ENCODE data around the gene ZNF211. TPM values are rescaled to one million over a fixed set of nuclear protein-coding genes. Genes with fewer than 3 reads are reported as not detected.

ZNF211 gene
- total RNA-seq, 2 donors from 2014 or later: 8.4 to 14.0 TPM

GRCh38 chr19:57675881-57676280, 42.9 kb downstream of the ZNF211 start:
- Mint-ChIP-seq H3K27ac (no peak overlapping the region), H3K4me3 (no peak overlapping the region), H3K9me3 (no peaks in the 10 kb centered on the region), H3K27me3 (peaks cover 9% of the 10 kb centered on the region), H3K4me1 (no peaks in the 10 kb centered on the region), H3K36me3 (ENCODE audit: low read depth) (no peaks in the 10 kb centered on the region)
- no peak for ATAC-seq (replicated peaks)

GRCh38 chr19:57682226-57682766, 49.3 kb downstream of the ZNF211 start:
- peak overlapping the region; percentile 89 for H3K27ac Mint-ChIP-seq
- H3K27me3 Mint-ChIP-seq: peaks cover under 1% of the 10 kb centered on the region
- peaks cover 58% of the 10 kb centered on the region for H3K36me3 Mint-ChIP-seq (ENCODE audit: low read depth)
- peaks cover 30% of the 10 kb centered on the region for H3K4me1 Mint-ChIP-seq
- peak overlapping the region; percentile 93 for H3K4me3 Mint-ChIP-seq
- no peak for ATAC-seq (replicated peaks)
- peaks cover 45% of the 10 kb centered on the region for H3K9me3 Mint-ChIP-seq

DNA sequence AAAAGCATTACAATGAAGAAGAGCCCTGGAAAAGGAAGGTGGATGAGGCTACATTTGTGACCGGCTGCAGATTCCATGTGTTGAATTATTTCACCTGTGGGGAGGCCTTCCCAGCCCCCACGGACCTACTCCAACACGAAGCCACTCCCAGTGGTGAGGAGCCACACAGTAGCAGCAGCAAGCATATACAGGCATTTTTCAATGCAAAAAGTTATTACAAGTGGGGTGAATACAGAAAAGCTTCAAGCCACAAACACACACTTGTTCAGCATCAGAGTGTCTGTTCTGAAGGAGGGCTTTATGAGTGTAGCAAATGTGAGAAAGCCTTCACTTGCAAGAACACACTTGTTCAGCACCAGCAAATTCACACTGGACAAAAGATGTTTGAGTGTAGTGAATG, 53.8 kb downstream of the ZNF211 start:
- no peaks in the 10 kb centered on the region for H3K27me3 Mint-ChIP-seq
- peaks cover 30% of the 10 kb centered on the region for H3K4me1 Mint-ChIP-seq
- H3K4me3 Mint-ChIP-seq: no peak overlapping the region
- no peak overlapping the region for H3K27ac Mint-ChIP-seq
- peaks cover 86% of the 10 kb centered on the region for H3K36me3 Mint-ChIP-seq (ENCODE audit: low read depth)
- no peak for ATAC-seq (replicated peaks)
- H3K9me3 Mint-ChIP-seq: peaks cover 58% of the 10 kb centered on the region

DNA sequence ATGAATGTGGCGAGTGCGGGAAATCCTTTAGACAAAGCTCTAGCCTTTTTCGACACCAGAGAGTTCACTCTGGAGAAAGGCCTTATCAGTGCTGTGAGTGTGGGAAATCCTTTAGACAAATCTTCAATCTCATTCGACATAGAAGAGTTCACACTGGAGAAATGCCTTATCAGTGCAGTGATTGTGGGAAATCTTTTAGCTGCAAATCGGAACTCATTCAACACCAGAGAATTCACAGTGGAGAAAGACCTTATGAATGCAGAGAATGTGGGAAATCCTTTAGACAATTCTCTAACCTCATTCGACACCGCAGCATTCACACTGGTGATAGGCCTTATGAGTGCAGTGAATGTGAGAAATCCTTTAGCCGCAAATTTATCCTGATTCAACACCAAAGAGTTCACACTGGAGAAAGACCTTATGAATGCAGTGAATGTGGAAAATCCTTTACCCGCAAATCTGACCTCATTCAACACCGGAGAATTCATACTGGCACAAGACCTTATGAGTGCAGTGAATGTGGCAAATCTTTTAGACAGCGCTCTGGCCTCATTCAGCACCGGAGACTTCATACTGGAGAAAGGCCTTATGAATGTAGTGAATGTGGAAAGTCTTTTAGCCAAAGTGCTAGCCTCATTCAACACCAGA, 54.5 kb downstream of the ZNF211 start:
- no peak overlapping the region for H3K4me3 Mint-ChIP-seq
- no peak for ATAC-seq (replicated peaks)
- H3K4me1 Mint-ChIP-seq: peaks cover 27% of the 10 kb centered on the region
- H3K36me3 Mint-ChIP-seq (ENCODE audit: low read depth): peaks cover 79% of the 10 kb centered on the region
- H3K9me3 Mint-ChIP-seq: peaks cover 55% of the 10 kb centered on the region
- H3K27ac Mint-ChIP-seq: no peak overlapping the region
- H3K27me3 Mint-ChIP-seq: no peaks in the 10 kb centered on the region

DNA sequence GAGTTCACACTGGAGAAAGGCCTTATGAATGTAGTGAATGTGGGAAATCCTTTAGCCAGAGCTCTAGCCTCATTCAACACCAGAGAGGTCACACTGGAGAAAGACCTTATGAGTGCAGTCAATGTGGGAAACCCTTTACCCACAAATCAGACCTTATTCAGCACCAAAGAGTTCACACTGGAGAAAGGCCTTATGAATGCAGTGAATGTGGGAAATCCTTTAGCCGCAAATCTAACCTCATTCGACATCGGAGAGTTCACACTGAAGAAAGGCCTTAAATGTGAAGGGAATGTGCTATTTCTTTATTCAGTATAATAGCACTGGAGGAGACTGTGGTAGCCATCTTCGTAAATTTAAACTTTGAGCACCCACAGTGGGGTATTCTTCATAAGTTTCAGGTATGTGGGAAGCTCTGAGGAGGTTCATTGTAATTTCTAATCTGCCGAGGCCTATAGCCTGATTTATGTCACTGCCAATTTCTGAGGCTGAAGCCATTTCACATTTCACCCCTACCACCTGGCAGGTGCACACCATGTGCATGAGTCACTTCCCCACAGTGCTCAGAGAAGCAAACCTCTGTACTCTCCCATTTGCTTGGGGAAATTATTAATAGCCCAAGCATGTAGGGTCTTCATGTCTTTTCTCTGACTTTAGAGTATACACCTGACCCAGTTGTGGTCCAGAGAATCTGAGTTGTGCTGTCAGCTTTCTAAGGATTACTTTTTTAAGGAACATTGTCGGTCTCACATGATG, 55.2 kb downstream of the ZNF211 start:
- H3K9me3 Mint-ChIP-seq: peaks cover 48% of the 10 kb centered on the region
- H3K4me3 Mint-ChIP-seq: no peak overlapping the region
- H3K27ac Mint-ChIP-seq: no peak overlapping the region
- ATAC-seq (replicated peaks): no peak
- H3K36me3 Mint-ChIP-seq (ENCODE audit: low read depth): peaks cover 72% of the 10 kb centered on the region
- peaks cover 20% of the 10 kb centered on the region for H3K4me1 Mint-ChIP-seq
- H3K27me3 Mint-ChIP-seq: no peaks in the 10 kb centered on the region

GRCh38 chr19:57689750-57690149, 56.8 kb downstream of the ZNF211 start:
- H3K9me3 Mint-ChIP-seq: peaks cover 42% of the 10 kb centered on the region
- ATAC-seq (replicated peaks): no peak
- H3K4me1 Mint-ChIP-seq: peaks cover 4% of the 10 kb centered on the region

More at GRCh38 chr19:57689750-57690149, 56.8 kb downstream of the ZNF211 start:
- peaks cover 63% of the 10 kb centered on the region for H3K36me3 Mint-ChIP-seq (ENCODE audit: low read depth)
- H3K4me3 Mint-ChIP-seq: no peak overlapping the region
- no peak overlapping the region for H3K27ac Mint-ChIP-seq
- no peaks in the 10 kb centered on the region for H3K27me3 Mint-ChIP-seq

Other genes with a start within 250 kb of the ZNF211 start
- 10 to 100 TPM; 19.4 to 48.5 TPM for gene ZNF548, start 243.3 kb upstream of the ZNF211 start, total RNA-seq
- 10 to 100 TPM in 1 of 2 donors, 1 to 10 TPM in 1; 8.3 to 12.0 TPM for gene ZNF17, start 222.0 kb upstream of the ZNF211 start, total RNA-seq
- 10 to 100 TPM; 13.8 to 15.0 TPM for gene ZNF749, start 197.8 kb upstream of the ZNF211 start, total RNA-seq
- under 1 TPM in 1 of 2 donors, not detected in 1; 0.37 TPM for gene VN1R1, start 176.0 kb upstream of the ZNF211 start, total RNA-seq
- 1 to 10 TPM; 2.8 to 4.5 TPM for gene ZNF772, start 155.6 kb upstream of the ZNF211 start, total RNA-seq
- 1 to 10 TPM; 4.7 to 8.5 TPM for gene ZNF419, start 145.4 kb upstream of the ZNF211 start, total RNA-seq
- gene ZNF773, start 133.2 kb upstream of the ZNF211 start, total RNA-seq: 1 to 10 TPM; 3.8 to 6.2 TPM
- 1 to 10 TPM; 3.2 to 4.9 TPM for gene ZNF549, start 105.8 kb upstream of the ZNF211 start, total RNA-seq
- 1 to 10 TPM; 8.9 to 10.0 TPM for gene ZNF550, start 73.3 kb upstream of the ZNF211 start, total RNA-seq
- 1 to 10 TPM; 2.2 to 2.4 TPM for gene ZNF416, start 54.3 kb upstream of the ZNF211 start, total RNA-seq
- 1 to 10 TPM; 2.5 to 3.2 TPM for gene ZIK1, start 49.0 kb upstream of the ZNF211 start, total RNA-seq
- 1 to 10 TPM; 6.0 to 9.9 TPM for gene ZNF530, start 33.3 kb upstream of the ZNF211 start, total RNA-seq
- 10 to 100 TPM in 1 of 2 donors, 1 to 10 TPM in 1; 5.7 to 11.2 TPM for gene ZNF134, start 18.9 kb upstream of the ZNF211 start, total RNA-seq
- not detected for gene ZSCAN4, start 35.8 kb downstream of the ZNF211 start, total RNA-seq
- 10 to 100 TPM in 1 of 2 donors, 1 to 10 TPM in 1; 7.1 to 10.8 TPM for gene ZNF551, start 48.8 kb downstream of the ZNF211 start, total RNA-seq
- gene ZNF154, start 76.0 kb downstream of the ZNF211 start, total RNA-seq: 1 to 10 TPM in 1 of 2 donors, under 1 TPM in 1; 0.35 to 5.6 TPM
- gene ZNF671, start 94.5 kb downstream of the ZNF211 start, total RNA-seq: 10 to 100 TPM in 1 of 2 donors, 1 to 10 TPM in 1; 5.9 to 11.5 TPM
- 10 to 100 TPM in 1 of 2 donors, 1 to 10 TPM in 1; 7.9 to 11.8 TPM for gene ZNF776, start 113.6 kb downstream of the ZNF211 start, total RNA-seq
- gene ZNF586, start 136.5 kb downstream of the ZNF211 start, total RNA-seq: 10 to 100 TPM; 16.0 to 21.0 TPM
- 1 to 10 TPM; 6.0 to 7.5 TPM for gene ZNF552, start 181.7 kb downstream of the ZNF211 start, total RNA-seq
- gene ZNF587B, start 197.1 kb downstream of the ZNF211 start, total RNA-seq: 10 to 100 TPM; 16.8 to 20.6 TPM
- gene ZNF587, start 216.7 kb downstream of the ZNF211 start, total RNA-seq: 10 to 100 TPM; 33.7 to 37.3 TPM